GM23248 (cell line): ENCODE data around the gene CXCR2.

Experiments used
- EZH2 ChIP-seq: fragments of 200-600 bp; sonication (generic); IDR thresholded peaks from 2 replicates; pipeline ENCODE4 v1.6.1; 2018; ENCODE audit warnings: antibody characterized with exemption, mild to moderate bottlenecking; ENCODE audit not compliant: insufficient read depth, poor library complexity, severe bottlenecking
- EZH2phosphoT487 ChIP-seq: fragments of 200-600 bp; sonication (generic); IDR thresholded peaks from 2 replicates; pipeline ENCODE4 v1.6.1; 2018; ENCODE audit warnings: antibody characterized with exemption, moderate library complexity, mild to moderate bottlenecking, low read depth; ENCODE audit not compliant: insufficient read depth

GRCh38 chr2:218079943-218080913 lies 45.6 kb upstream of the CXCR2 start:
- TF ChIP-seq EZH2phosphoT487 (no peak), EZH2 (no peak)
